Measurements from ENCODE around the gene PTTG2.

DNA sequence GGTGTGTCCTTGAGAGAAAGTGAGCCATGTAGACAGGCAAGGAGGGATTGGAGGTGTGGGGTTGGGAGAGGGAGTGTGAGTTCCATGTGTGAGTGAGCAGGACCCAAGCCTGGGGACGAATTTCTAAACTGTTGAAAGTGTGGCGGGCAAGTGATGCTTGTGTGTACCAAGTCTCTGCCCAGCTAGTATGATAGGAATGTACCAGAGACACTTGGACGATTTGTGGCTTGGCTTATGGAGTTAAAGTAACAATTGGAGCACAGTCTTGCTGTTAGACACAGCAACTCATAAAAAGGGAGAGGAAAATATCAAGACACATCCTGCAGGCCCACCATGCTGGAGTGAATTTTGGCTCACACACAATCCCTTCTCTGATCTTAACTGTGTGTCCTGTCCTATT is 8.5 kb downstream of the PTTG2 start:
- TF ChIP-seq SATB2 (CRISPR knock-in tag; IDR thresholded peaks at IDR 0.05) (no peak), ZNF224 (CRISPR knock-in tag; IDR thresholded peaks at IDR 0.05) (no peak), YY1 (IDR thresholded peaks at IDR 0.05; ENCODE audit: insufficient read depth, insufficient replicate concordance, low read depth, low read length) (no peak), ETV6 (CRISPR knock-in tag; conservative IDR thresholded peaks at IDR 0.05) (no peak)

All from HepG2 (cell line).